Superior temporal gyrus (tissue), 1 donor: ENCODE results near the gene EIF2B1.

Source experiments
- DNase-seq: peaks from one replicate; pipeline ENCODE4 v3.0.0-alpha.2; 2016; ENCODE audit errors: extremely low spot score

EIF2B1 gene

GRCh38 chr12:123633379-123634141, at the start of gene EIF2B1, which contains the start of gene GTF2H3:
Gene EIF2B1 (minus strand): TSS chr12:123633686. CDS start chr12:123633557, 129 bp downstream.
Gene GTF2H3 (plus strand): TSS chr12:123633829. CDS start chr12:123633860, 31 bp downstream.
- peak; percentile 97 for DNase-seq

GRCh38 chr12:123681605-123682004, 48.1 kb upstream of the EIF2B1 start:
- no peak for DNase-seq

DNA sequence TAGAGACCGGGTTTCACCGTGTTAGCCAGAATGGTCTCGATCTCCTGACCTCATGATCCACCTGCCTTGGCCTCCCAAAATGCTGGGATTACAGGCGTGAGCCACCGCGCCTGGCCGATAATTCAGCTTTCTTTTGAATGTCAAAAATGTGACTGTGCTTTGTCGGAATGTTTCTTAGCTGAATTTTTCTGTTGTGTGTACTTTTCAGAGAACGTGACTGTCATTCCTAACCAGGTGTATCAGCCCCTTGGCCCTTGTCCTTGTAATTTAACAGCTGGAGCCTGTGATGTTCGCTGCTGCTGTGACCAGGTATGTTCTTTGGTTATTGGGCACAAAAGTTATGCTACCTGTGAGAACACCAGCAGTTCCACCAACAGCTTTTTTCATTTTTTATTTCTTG, 45.5 kb upstream of the EIF2B1 start:
- no peak for DNase-seq

GRCh38 chr12:123676616-123677320, 43.3 kb upstream of the EIF2B1 start:
- no peak for DNase-seq

GRCh38 chr12:123675436-123675835, 42.0 kb upstream of the EIF2B1 start:
- no peak for DNase-seq

GRCh38 chr12:123671876-123672275, 38.4 kb upstream of the EIF2B1 start:
- DNase-seq, result no peak

DNA sequence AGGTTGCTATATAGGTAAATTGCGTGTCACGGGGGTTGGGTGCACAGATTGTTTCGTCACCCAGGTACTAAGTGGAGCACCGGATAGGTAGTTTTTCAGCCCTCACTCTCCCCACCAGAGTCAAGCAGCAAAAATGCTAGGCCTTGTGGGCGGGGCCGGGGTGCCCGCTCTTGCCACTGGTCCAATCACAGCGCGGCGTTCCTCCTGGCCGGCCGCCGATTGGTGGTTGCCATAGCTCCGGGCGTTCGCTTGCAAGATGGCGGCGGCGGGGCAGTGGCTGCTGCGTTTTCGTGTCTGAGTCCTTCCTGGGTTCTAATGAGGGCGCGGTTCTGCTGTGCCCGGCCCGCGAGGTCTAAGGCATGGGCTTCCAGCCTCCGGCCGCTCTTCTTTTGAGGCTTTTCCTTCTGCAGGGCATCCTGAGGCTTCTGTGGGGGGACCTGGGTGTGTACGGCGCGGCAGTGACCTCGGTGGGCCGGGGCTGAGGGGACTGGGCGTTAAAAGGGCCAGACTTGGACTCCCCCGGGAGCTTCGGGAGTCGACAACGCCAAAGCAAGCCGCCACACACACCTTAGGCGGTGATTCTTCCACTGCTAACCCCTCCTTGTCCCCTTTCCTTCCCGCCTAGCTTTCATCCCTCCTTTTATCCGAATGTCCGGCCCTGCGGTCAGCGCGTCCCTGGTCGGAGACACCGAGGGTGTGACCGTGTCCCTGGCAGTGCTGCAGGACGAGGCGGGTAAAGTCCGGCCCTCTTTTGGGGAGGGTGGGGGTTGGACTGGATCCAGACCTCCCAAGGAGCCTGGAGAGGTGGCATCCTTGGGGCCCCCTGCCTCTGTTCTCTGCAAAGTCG, 37.6 kb upstream of the EIF2B1 start, which contains the start of gene TCTN2:
Gene TCTN2, plus strand, starts transcription at position 232 of the 847 bp plus-strand sequence. Its CDS starts 128 bp downstream, at position 360.
- peak; percentile 91 for DNase-seq

DNA sequence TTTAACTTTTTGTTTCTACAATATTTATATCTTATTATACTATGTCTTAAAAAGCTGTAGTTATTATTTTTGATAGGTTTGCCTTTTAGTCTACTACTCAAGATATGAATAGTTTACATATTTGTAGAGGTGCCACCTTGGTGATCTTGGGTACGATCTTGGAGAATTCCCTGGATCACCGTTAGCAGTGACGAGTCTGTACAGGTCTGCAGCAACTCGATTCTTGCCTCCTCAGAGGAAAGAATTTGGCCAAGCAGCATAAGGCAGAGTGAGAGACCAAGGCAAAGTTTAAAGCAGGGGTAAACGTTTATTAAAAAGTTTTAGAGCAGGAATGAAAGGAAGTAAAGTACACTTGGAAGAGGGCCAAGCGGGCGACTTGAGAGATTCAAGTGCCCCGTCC, 34.3 kb upstream of the EIF2B1 start:
- no peak for DNase-seq

GRCh38 chr12:123659996-123660727, 26.7 kb upstream of the EIF2B1 start:
- no peak for DNase-seq

DNA sequence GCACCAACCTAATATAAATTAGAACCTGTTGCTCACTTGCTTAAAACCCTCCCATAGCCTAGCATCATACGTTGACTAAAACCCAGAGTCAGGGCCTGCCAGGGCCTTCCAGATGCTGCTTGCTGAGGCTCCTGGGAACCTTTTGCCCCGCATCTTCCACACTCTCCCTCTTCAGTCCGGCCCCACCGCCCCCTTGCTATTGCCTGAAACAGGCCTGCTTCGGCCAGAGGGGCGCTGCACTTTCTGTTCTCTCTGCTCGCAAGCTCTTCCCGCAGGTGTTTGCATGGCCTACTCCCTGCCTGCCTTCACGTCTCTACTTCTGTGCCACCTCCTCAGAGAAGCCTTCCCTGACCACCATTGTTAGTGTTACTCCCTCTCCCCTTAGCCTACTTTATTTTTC, 23.7 kb upstream of the EIF2B1 start:
- no peak for DNase-seq

DNA sequence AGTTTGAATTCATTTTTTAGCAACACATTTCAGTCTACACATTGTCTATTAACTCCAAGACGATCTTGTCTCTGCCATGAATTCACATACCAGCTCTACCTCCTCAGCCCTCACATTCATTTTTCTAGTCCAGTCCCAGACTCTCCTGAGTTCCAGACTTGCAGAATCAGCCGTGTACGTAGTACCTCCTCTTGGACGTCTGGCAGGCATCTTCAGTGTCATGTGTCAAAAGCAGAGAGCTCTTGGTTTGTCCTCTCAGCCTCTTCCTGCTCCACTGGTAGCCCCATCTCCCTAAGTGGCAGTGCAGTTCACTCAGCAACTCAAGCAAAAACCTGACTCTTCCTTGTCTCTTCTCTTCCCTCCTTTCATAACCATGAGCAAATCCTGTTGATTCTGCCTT, 22.9 kb upstream of the EIF2B1 start:
- no peak for DNase-seq

DNA sequence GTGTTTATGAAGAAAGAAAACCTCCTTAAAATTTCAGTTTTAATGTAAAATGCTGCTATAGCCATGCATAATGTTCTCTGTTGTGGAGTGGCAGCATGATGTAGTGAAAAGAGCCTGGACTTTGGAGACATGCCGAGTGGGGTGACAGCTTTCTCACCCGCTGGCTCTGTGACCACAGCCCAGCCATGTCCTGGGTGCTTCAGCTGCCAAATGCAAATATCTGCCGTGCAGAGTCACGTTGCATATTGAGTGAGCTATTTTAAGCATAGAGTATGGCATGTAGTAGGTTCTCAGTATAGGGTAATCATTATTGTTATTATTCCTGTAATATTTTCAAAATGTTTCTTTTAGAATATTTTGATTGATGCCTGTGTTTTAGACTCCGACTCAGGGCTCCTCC, 21.9 kb upstream of the EIF2B1 start:
- DNase-seq, result peak; percentile 36

GRCh38 chr12:123654129-123654701, 20.7 kb upstream of the EIF2B1 start:
- DNase-seq, result no peak

- no peak for DNase-seq
These were observed 14.9 kb upstream of the EIF2B1 start for GRCh38 chr12:123648401-123648800.

- peak; percentile 62 for DNase-seq
These were observed 12.4 kb upstream of the EIF2B1 start for GRCh38 chr12:123645878-123646277.

DNA sequence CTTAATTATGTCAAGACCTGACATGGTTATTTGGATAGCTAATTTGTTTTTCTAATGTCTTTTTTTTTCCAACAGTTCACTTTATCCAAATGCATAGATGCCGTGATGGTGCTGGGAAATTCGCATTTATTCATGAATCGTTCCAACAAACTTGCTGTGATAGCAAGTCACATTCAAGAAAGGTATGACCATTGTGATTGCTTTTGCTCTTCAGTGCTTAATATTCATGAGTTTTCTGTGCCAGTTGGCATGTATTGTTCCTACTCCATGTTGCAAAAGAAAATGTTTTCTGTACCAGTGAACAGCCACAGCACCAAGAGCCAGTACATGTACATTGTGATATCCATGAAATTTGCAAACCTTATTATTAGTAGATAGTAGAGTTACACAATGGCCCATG, 11.9 kb upstream of the EIF2B1 start:
- no peak for DNase-seq

GRCh38 chr12:123643911-123644310, 10.4 kb upstream of the EIF2B1 start:
- DNase-seq, result no peak

- DNase-seq, result no peak
These were observed 666 bp upstream of the EIF2B1 start for GRCh38 chr12:123634142-123634561.

- no peak for DNase-seq
These were observed 11.6 kb downstream of the EIF2B1 start for GRCh38 chr12:123621619-123622530.

DNA sequence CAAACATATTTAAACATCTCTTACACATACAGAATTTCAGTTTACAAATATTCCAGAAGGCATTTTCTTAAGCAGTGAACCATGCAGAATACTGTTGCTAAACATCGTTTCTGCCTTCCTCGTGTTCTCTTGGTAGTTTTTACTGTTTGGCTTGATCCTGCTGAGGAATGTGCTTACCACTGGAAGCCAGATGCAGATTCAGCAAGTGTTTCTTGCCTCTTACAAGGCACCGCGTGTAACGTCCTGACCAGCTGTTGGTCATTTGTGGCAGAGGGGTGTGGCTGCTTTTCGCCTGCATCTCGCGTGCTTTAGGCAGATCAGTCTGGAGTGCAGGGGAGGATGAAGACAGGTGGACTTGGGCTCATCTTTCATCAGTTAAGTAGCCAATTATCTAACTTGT, 12.4 kb downstream of the EIF2B1 start:
- DNase-seq, result no peak
